ENCODE results near the gene TYK2.
"Not testable (repeated sequence)": the region's sequence is repeated elsewhere in the genome, so short reads cannot be mapped to it uniquely, and the experiment has no call there.

The TYK2 gene

DNA sequence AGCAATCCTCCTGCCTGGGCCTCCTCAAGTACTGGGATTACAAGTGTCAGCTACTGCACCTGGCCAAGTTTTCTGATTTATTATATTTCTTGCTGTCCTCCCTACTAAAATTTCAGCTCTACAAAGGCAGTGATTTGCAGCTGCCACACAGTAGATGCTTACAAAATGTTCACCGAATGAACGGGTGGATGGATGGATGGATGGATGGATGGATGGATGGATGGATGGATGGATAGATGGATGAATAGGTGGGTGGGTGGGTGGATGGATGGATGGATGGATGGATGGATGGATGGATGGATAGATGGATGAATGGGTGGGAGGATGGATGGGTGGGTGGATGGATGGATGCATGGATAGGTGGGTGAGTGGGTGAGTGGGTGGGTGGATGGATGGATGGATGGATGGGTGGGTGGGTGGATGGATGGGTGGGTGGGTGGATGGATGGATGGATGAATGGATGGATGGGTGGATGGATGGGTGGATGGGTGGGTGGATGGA lies 3.2 kb downstream of the TYK2 start:
- not testable (repeated sequence) for DNase-seq (ENCODE audit: low read depth in 3 of 3)

GRCh38 chr19:10374931-10375330 lies 5.4 kb downstream of the TYK2 start:
- DNase-seq (ENCODE audit: low read depth in 3 of 3): no peak

GRCh38 chr19:10372690-10373089 lies 7.7 kb downstream of the TYK2 start:
- DNase-seq (ENCODE audit: low read depth in 3 of 3): no peak

- DNase-seq (ENCODE audit: low read depth in 3 of 3): no peak
These were observed 12.1 kb downstream of the TYK2 start for GRCh38 chr19:10368101-10368803.

- not testable (repeated sequence) for DNase-seq (ENCODE audit: low read depth in 3 of 3)
These were observed 13.3 kb downstream of the TYK2 start for GRCh38 chr19:10366950-10367512.

DNA sequence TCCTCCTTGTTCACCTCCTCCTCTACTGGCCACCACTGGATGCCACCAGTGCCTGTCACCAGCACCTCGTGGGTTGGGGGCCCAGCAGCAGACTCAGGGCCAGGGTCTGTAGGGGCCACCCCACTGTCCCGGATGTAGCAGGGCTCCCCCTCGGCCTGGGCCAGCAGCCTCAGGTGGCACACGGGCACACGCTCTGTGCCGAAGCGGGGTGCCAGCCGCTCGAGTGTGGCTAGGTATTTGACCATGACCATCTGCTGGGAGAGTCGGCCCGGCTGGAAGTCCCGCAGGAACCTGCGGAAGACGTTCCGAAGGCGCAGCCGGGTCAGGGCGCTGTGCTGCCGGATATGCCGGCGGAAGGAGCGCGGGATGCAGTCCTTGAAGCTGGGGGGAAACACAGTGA lies 14.9 kb downstream of the TYK2 start:
- no peak for DNase-seq (ENCODE audit: low read depth in 3 of 3)

DNA sequence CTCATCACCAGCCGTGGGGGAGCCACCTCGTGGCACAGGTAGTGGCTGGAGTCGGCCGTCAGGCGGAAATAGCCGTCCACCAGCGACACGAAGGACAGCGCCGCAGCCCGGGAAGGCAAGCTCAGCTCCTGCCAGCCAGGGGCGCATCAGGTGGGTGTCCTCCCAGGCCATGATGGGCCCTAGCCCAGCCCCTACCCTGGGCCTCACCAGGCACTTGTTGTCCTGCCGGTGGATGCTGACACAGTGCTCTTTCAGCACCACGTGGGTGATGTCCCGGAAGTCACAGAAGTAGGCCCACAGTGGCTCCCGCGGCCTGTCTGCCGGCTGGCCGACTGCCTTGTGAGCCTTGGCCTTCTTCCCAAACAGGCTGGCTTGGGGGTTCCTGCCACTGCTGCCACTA lies 15.7 kb downstream of the TYK2 start:
- DNase-seq (ENCODE audit: low read depth in 3 of 3): no peak

GRCh38 chr19:10363789-10364281 lies 16.5 kb downstream of the TYK2 start:
- DNase-seq (ENCODE audit: low read depth in 3 of 3): no peak

- DNase-seq (ENCODE audit: low read depth in 3 of 3): no peak
These were observed 18.1 kb downstream of the TYK2 start for GRCh38 chr19:10362259-10362658.

DNA sequence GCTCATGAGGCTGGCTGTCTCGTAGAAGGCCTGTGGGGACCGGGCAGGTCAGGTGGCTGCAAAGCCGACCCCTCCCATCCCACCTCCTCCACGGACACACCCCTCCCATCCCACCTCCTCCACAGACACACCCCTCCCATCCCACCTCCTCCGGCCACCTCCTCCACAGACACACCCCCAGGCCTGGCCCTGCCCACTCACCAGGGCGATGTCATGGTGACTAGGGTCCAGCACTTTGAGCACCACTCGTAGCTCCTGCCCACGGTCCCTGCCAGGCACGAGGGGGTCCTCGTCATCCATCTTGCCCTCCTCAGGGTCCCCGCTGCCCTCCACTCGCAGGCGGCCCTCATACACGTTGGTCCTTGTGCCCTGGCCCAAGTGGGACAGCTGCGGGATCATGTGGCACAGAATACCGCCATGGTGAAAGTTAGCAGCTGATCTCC lies 18.8 kb downstream of the TYK2 start:
- no peak for DNase-seq (ENCODE audit: low read depth in 3 of 3)

DNA sequence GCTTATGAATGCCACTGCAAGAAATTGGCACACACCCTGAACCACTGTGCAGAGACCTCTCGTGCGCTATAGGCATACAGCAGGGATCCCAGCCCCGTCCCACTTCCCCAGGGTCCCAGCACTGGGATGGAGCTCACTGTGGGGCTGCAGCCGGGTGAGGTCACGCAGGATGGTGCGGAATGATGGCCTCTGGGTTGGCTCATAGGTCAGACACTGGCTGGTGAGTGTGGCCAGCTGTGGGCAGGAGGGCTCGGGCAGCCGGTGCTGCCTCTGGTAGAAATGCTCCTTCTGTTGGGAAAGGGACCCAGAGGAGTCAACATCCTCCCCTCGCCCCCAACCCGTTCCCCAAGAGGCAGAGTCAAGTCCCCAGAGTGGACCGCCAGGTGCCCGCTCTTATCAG lies 23.9 kb downstream of the TYK2 start:
- no peak for DNase-seq (ENCODE audit: low read depth in 3 of 3)

DNA sequence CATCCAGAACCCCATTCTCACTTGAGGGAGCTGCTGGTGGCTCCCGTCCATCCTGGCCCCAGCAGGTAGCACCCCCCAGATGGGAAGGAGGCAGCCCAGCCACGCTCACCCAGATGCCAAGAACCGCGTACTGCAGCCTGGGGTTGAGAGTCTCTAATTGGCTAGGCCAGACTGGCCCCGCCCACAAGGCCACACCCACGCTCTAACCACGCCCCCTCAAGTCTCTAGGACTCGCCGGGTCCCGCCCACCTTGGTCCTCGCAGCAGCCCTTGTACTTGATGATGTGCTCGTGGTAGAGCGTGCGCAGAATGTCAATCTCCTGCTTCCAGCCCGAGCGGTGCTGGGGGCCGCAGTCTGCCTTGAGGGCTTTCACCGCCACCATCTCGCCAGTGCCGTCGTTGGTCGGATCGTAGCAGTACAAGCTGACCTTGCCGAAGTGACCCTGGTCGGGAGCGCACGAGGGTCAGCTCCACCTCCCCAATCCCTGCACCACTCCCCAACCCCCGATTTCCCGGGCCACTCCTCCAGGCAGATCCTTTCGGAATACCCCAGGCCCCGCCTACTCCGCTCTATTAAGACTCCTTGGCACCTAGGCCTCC lies 26.5 kb downstream of the TYK2 start:
- DNase-seq (ENCODE audit: low read depth in 3 of 3): peak; percentile 35 to 56 (median 48)

DNA sequence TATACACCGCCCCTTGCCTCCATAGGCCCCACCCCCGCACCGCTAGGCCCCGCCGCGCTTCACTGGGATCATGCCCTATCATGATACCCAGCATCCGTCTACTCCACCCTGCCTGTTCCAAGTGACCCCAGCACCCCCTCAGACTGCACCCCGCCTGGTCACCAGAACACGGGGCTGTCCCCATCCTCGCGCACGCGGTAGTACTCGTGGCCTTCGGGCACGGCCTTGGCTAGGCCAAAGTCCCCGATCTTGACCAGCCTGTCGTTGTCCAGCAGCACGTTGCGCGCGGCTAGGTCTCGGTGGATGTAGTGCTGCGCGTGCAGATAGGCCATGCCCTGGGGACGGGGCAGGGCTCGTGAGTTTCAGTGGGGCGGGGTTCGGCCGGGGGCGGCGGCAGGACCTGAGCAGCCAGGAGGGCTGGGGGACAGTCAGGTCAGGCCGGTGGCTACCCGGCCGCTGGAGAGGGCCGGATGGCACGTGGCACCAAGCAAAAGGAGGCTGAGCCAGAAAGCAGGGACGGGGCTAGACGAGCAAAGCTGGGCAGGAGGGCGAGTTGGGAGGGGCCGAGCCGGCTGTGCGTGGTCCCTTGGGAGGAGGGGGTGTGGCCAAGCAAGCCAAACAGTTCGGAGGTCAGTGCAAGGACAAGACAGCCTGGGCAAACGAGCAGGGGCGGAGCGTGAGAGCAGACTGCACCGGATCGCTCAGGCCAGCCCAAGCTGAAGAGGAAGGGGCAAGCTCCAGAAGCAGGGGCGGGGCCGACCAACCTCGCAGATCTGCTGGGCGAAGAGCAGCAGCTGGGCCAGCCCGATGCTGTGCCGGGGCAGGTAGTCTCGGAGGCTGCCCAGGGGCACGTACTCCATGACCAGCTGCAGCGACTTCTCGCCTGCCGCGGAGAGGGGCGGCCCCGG lies 27.4 kb downstream of the TYK2 start:
- DNase-seq (ENCODE audit: low read depth in 3 of 3): no peak

DNA sequence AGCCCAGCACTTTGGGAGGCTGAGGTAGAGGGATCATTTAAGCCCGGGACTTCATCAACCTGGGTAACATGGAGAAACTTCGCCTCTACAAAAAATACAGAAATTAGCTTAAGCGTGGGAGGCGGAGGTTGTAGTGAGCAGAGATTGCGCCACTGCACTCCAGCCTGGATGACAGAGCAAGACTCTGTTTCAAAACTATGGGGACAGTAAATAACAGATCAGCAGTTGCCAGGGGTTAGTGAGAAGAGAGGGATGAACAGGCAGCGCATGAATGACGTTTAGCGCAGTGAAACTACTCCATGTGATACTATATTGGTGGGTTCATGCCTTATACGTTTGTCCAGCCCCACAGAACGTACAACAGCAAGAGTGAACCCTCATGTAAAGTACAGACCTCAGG lies 33.9 kb downstream of the TYK2 start:
- DNase-seq (ENCODE audit: low read depth in 3 of 3): no peak

- no peak for DNase-seq (ENCODE audit: low read depth in 3 of 3)
These were observed 35.6 kb downstream of the TYK2 start for GRCh38 chr19:10344780-10345179.

DNA sequence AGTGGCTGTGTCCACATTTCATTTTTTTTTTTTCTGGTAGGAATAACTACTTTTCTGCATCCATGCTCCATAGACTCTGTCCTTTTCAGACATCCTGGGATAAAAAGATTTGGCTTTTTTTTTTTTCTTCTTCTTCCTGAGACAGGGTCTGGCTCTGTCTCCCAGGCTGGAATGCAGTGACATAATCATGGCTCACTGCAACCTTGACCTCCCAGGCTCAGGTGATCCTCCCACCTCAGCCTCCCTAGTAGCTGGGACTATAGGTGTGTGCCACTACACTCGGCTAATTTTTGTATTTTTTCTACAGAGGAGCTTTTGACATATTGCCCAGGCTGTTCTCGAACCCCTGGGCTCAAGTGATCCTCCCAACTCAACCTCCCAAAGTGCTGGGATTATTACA lies 36.9 kb downstream of the TYK2 start:
- DNase-seq (ENCODE audit: low read depth in 3 of 3): no peak

DNA sequence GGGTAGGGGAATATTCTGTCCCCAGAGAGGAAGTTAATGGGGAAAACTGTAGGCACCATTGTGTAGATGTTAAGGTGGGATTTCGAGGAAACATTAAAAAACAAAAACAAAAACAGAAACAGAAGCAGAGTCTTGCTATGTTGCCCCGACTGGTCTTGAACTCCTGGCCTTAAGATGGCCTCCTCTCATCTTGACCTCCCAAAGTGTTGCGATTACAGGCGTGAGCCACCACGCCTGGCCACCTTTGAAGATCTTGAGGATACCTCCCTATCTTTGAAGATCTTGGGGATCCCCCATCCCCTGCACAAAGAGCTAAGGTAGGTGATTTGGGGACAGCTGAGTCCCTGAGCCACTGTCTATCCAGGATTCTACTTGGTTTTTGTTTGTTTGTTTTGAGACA lies 40.4 kb downstream of the TYK2 start:
- no peak for DNase-seq (ENCODE audit: low read depth in 3 of 3)

DNA sequence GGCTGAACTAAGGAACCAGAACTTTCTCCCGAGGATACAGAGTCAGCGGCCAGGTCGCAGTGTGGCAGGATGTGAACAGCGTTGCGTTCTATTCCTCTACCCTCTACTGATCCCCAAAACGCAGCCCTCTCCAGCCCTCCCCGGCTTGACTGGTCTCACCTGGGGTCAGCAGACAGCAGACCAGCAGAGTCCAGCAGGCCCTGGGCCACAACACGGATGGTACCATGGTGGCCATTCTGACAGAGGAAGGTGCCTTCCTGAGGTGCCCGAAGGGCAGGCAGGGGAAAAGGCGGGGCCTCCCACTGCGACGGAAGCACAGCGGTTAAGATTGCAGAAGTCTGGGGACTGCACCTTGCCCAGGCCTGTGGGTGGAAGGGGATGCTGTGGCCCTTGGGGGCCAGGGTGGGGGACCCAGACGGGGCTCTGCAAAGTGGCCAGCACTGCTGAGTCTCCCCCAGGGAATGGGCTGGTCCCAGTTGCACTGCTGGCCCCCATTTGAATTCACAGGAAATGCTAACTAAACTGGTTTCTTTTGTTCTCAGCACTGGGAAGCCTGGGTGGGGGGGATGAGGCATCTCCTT lies 40.9 kb downstream of the TYK2 start, which contains the start of gene ICAM3:
Gene ICAM3 (minus strand): TSS at position 245 of the 581 bp plus-strand sequence. CDS start 10 bp downstream, at position 235.
- peak; percentile 41 to 56 (median 47) for DNase-seq (ENCODE audit: low read depth in 3 of 3)

DNA sequence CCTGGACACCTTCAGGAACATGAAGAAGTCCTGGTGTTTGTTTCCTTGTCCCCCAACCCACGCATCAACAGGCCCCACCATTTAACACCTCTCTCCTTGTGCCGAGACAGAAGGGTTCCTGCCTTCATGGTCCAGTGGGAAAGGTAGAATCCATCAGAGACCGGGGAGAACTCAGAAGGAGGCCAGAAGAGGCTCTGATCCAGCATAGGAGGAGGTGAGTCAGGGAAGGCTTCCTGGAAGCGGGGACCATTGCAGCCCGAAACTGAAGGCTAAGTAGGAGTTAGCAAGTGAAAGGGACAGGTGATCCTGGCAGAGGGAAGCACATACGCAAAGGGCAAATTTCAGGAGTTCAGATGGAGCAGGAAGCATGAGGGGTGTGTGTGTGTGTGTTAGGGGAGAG lies 41.4 kb downstream of the TYK2 start:
- no peak for DNase-seq (ENCODE audit: low read depth in 3 of 3)

DNA sequence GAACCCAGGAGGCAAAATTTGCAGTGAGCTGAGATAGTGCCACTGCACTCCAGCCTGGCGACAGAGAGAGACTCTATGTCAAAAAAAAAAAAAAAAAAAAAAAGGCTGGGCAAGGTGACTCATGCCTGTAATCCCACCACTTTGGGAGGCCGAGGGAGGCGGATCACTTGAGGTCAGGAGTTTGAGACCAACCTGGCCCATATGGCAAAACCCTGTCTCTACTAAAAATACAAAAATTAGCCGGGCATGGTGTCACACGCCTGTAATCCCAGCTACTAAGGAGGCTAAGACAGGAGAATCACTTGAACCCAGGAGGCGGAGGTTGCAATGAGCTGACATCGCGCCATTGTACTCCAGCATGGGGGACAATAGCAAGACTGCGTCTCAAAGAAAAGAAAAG lies 43.6 kb downstream of the TYK2 start:
- DNase-seq (ENCODE audit: low read depth in 3 of 3): not testable (repeated sequence)

DNA sequence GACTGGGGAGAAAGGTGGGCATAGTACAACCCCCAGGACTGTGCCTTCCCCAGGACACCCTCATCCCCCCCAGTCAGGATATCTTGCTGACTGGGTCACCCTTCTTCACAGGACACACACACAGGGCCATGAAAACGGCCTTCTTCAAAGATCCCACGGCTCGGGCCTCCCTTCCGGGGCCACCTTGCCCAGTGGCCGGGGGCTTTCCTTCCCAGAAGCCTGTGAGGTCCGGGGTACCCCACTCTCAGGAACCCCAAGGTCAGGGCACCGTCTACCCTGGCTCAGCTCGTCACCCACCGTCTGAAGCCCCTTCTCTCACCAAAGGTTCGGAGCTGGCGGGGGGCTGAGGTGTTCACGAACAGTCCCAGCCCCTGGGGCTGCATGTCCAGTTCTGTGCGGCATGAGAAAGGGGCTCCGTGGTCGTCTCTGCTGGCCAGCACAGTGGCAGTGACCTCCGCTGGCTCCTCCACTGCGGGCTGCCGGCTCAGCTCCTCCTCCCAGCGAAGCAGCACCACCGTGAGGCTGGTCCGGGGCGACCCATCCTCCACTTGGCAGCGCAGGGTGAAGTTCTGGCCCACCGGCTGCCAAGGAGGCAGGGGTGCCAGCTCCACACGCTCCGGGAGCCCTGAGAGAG lies 44.9 kb downstream of the TYK2 start:
- no peak for DNase-seq (ENCODE audit: low read depth in 3 of 3)

Data from stimulated activated CD4-positive, alpha-beta T cell treated with anti-CD3 and anti-CD28 coated beads, TNF-alpha, amount 100 ng/mL, for 48 hours (primary cell).